IPS-NIHi7 (cell line): ENCODE results near the gene MAGEB17.

Source experiments
- DNase-seq: peaks from one replicate; pipeline ENCODE4 v3.0.0; 2012; ENCODE audit warnings: mixed read lengths; ENCODE audit errors: extremely low spot score

MAGEB17 gene

DNA sequence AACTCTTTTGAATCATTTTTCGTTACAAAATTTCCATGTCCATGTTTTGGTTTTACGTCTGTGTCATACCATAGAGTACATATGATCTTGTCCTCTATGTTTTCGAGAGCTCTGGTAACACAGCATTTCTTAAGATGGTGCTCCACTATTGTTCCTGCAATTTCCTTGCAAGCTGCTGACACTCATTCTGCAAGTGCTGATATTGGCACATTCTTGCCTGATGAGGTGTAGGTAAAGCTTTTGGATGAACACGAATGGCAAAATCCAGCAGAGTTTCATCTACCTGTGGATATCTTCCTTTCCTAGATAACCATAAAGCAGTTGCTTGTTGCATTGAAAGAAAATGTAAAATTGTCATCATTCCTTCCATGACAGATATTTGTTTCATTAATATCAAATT is 41.3 kb downstream of the MAGEB17 start:
- peak; percentile 19 for DNase-seq

- DNase-seq = no peak
Observed at GRCh38 chrX:16210061-16210460, 42.8 kb downstream of the MAGEB17 start.

DNA sequence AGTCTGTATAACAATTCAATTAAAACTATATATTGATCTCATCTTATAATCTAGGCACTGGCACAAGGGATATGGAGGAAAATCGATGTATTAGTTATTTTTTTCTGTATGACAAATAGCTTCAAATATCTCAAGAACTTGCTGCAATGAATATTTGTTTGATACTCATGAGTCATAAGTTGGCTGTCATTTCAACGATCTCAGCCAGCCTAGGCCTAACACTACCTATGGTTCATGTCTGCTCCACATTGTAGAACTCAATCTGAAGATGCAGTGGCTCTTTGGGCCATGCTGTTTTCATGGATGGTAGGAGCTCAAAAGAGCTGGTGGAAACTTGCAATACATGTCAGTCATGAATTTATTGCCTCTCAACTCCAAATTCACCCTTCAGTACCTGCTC is 44.7 kb downstream of the MAGEB17 start:
- DNase-seq = no peak

GRCh38 chrX:16212436-16212835 is 45.2 kb downstream of the MAGEB17 start:
- peak; percentile 52 for DNase-seq

GRCh38 chrX:16213961-16214360 is 46.7 kb downstream of the MAGEB17 start:
- no peak for DNase-seq

DNA sequence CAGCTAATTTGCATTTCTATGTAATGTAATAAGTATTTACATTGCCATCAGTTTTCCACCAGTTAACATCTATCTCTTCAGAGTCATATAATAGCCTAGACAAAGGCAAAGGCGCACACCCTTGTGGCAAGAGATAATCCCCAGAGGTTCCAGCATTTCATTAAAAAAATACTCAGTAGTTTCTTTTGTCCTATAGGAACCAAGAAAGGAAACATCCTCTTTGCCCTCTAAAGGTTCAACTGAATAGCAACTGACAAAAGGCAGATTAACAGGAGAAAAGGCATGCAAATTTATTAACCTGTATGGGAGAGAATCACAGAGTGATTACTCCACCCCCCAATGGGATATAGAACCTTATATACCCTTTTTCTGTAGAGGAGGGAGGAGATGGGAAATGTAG is 48.4 kb downstream of the MAGEB17 start:
- peak; percentile 42 for DNase-seq
